Measurements from ENCODE around the gene PKLR. TPM values are rescaled to one million over a fixed set of nuclear protein-coding genes. Genes with fewer than 3 reads are reported as not detected.

The PKLR gene
- total and polyA plus RNA-seq, 2 donors (not counting 3 experiments of a cell fraction or from before 2014, with no cell fraction given): not detected

- H3K9ac ChIP-seq (replicated peaks; ENCODE audit: extremely low read depth, insufficient read depth, low read length): no peak overlapping the region
- H3K4me1 ChIP-seq (ENCODE audit: control insufficient read depth, extremely low read depth, insufficient read depth, low read length): no peaks in the 10 kb centered on the region
- no TSS peak for BruUV-seq (replicated peaks)
- dilution Hi-C loops (cut with MboI; ENCODE audit: extremely low pct_ligation_motif_present, low sequenced_read_pairs) (no loop called here), intact Hi-C loops (cut with micrococcal nuclease) (no loop called here)
- no peak overlapping the region for H3K27ac ChIP-seq (ENCODE audit: insufficient read depth, low read depth, low read length)
- H3K79me2 ChIP-seq (ENCODE audit: control insufficient read depth, insufficient read depth, low read length): no peaks in the 10 kb centered on the region
- H3K9me3 ChIP-seq (replicated peaks; ENCODE audit: control insufficient read depth, insufficient read depth, low read length): no peaks in the 10 kb centered on the region
- POLR2A ChIA-PET: no interaction called here
- no peak for FAIRE-seq
- H2AFZ ChIP-seq (ENCODE audit: low read depth, low read length): no peak overlapping the region
- H3K9me1 ChIP-seq (replicated peaks; ENCODE audit: control insufficient read depth, extremely low read depth, insufficient read depth, low read length): no peaks in the 10 kb centered on the region
- no peak overlapping the region for H3K4me2 ChIP-seq (ENCODE audit: insufficient read depth, low read length)
- no peaks in the 10 kb centered on the region for H4K20me1 ChIP-seq (replicated peaks; ENCODE audit: control insufficient read depth, extremely low read depth, insufficient read depth, low read length)
- H3K27me3 ChIP-seq (ENCODE audit: control insufficient read depth in 2 of 2, insufficient read depth in 2 of 2, low read length in 2 of 2): peaks cover 0 to 1% of the 10 kb centered on the region in 2 experiments
- DNase-seq (ENCODE audit: low read depth, low spot score): no peak
- TF ChIP-seq MAX (IDR thresholded peaks at IDR 0.05; ENCODE audit: insufficient read depth, insufficient read length) (no peak), EZH2 (IDR thresholded peaks at IDR 0.05; ENCODE audit: borderline replicate concordance, low read depth, low read length, severe bottlenecking) (no peak), JUN (IDR thresholded peaks at IDR 0.05; ENCODE audit: borderline replicate concordance, insufficient read depth, insufficient read length, low read depth) (no peak), FOS (IDR thresholded peaks at IDR 0.05; ENCODE audit: borderline replicate concordance, insufficient read depth, low read length) (no peak), GATA2 (IDR thresholded peaks at IDR 0.05; ENCODE audit: insufficient read depth, insufficient read length, low read depth, low read length) (no peak), CTCF (IDR thresholded peaks at IDR 0.05; ENCODE audit: extremely low read depth in 1 of 2, insufficient read depth in 1 of 2, low read depth in 1 of 2, low read length in 2 of 2) (no peak), POLR2A (IDR thresholded peaks at IDR 0.05; ENCODE audit: low read depth, low read length) (no peak), POLR2AphosphoS5 (IDR thresholded peaks at IDR 0.05; ENCODE audit: insufficient read depth, low read depth, low read length) (no peak), MYC (IDR thresholded peaks at IDR 0.05; ENCODE audit: low read depth, low read length) (no peak)
- no peak overlapping the region for H3K4me3 ChIP-seq (replicated peaks in 1 of 3; ENCODE audit: insufficient read depth in 1 of 3, low read depth in 1 of 3, low read length in 3 of 3)
- no peaks in the 10 kb centered on the region for H3K36me3 ChIP-seq (ENCODE audit: control insufficient read depth in 2 of 2, extremely low read depth in 1 of 2, insufficient read depth in 2 of 2, low read length in 2 of 2)
- CTCF ChIA-PET: interaction anchor here (1.1 to 1.2 kb wide), 3 partner anchors 9 to 35 kb away, joined by 3 read pairs; no protein-coding TSS in a partner anchor
Measured at GRCh38 chr1:155285631-155286044, 15.6 kb downstream of the PKLR start.
